OCI-LY1 (cell line): ENCODE data around the gene NOA1.

Experiments used
- H2AFZ ChIP-seq: fragments of 200-600 bp; sonication (generic), shearing (Covaris generic); 2 replicates; pipeline ENCODE4 v1.6.0; 2014; ENCODE audit warnings: antibody characterized with exemption, mild to moderate bottlenecking, low read length
- H3F3A ChIP-seq: fragments of 200-600 bp; sonication (generic), shearing (Covaris generic); 2 replicates; pipeline ENCODE4 v1.6.0; 2014; ENCODE audit warnings: mild to moderate bottlenecking, antibody characterized with exemption, low read length, moderate library complexity; ENCODE audit not compliant: insufficient read depth
- H3K27ac ChIP-seq: fragments of 200-600 bp; sonication (generic); 2 replicates; pipeline ENCODE4 v1.5.1; 2014; ENCODE audit warnings: low read length, mixed run types, mild to moderate bottlenecking, low read depth; ENCODE audit not compliant: poor library complexity, severe bottlenecking
- H3K27me3 ChIP-seq: fragments of 200-600 bp; sonication (generic); 2 replicates; pipeline ENCODE4 v1.6.0; 2014; ENCODE audit warnings: antibody characterized with exemption, mild to moderate bottlenecking, low read length, moderate library complexity; ENCODE audit not compliant: insufficient read depth
- H3K36me3 ChIP-seq: fragments of 200-600 bp; sonication (generic); 2 replicates; pipeline ENCODE4 v1.6.1; 2014; ENCODE audit warnings: mild to moderate bottlenecking, antibody characterized with exemption, low read length, moderate library complexity, mixed read lengths; ENCODE audit not compliant: insufficient read depth
- H3K4me1 ChIP-seq: fragments of 200-600 bp; sonication (generic); 2 replicates; pipeline ENCODE4 v1.5.1; 2014; ENCODE audit warnings: mild to moderate bottlenecking, low read length, moderate library complexity; ENCODE audit not compliant: insufficient read depth, severe bottlenecking
- H3K4me2 ChIP-seq: fragments of 200-600 bp; sonication (generic), shearing (Covaris generic); 2 replicates; pipeline ENCODE4 v1.6.1; 2014; ENCODE audit warnings: low read length
- H3K4me3 ChIP-seq: fragments of 200-600 bp; sonication (generic); 2 replicates; pipeline ENCODE4 v1.5.1; 2014; ENCODE audit warnings: low read length, low read depth, mild to moderate bottlenecking, mixed read lengths; ENCODE audit not compliant: poor library complexity, severe bottlenecking
- H3K79me2 ChIP-seq: fragments of 200-600 bp; shearing (Covaris generic); 2 replicates; pipeline ENCODE4 v1.6.1; 2016; ENCODE audit warnings: mixed run types, low read length, mixed read lengths; ENCODE audit not compliant: insufficient read depth
- H3K9ac ChIP-seq: fragments of 200-600 bp; sonication (generic), shearing (Covaris generic); 2 replicates; pipeline ENCODE4 v1.6.1; 2014; ENCODE audit warnings: mild to moderate bottlenecking, low read length, mixed read lengths
- H3K9me2 ChIP-seq: fragments of 200-600 bp; sonication (generic), shearing (Covaris generic); 2 replicates; pipeline ENCODE4 v1.6.1; 2014; ENCODE audit warnings: low read depth, mild to moderate bottlenecking, low read length, mixed read lengths
- H3K9me3 ChIP-seq: fragments of 200-600 bp; shearing (Covaris generic); 2 replicates; pipeline ENCODE4 v1.6.1; 2014; ENCODE audit warnings: low read length, mixed read lengths
- H4K20me1 ChIP-seq: fragments of 200-600 bp; sonication (generic), shearing (Covaris generic); 2 replicates; pipeline ENCODE4 v1.6.0; 2016; ENCODE audit warnings: mild to moderate bottlenecking, low read length; ENCODE audit not compliant: insufficient read depth
- EZH2 ChIP-seq: fragments of 200-600 bp; sonication (generic), shearing (Covaris generic); IDR thresholded peaks from 2 replicates; pipeline ENCODE4 v1.8.0; 2017; ENCODE audit warnings: borderline replicate concordance, mixed run types, mild to moderate bottlenecking, antibody characterized with exemption, low read length, moderate library complexity, mixed read lengths
- TF ChIP-seq, protein P1 (sequence below): fragments of 200-600 bp; sonication (generic), shearing (Covaris generic); IDR thresholded peaks from 2 replicates; pipeline ENCODE4 v1.5.1; 2017; ENCODE audit warnings: mild to moderate bottlenecking, antibody characterized with exemption, low read length, moderate library complexity, mixed read lengths

Gene NOA1

DNA sequence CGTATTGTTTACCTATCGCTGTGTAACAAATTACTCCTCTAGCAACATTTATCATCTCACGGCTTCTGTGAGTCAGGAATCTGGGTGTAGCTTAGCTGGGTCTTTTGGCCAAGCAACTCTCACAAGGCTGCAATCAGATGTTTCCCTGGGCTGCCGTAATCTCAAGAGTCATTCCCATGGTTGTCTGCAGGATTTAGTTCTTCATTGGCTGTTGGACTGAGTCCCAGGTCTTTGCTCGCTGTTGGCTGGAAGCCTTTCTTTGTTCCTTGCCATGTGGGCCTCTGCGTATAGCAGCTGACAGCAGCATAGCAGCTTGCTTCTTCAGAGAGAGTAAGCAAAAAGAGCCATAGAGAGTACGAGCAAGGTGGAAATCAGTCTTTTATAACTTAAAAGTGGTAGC lies 18.1 kb upstream of the NOA1 start:
- H3K9ac ChIP-seq = no peak overlapping the region
- peaks cover 92% of the 10 kb centered on the region for H3K36me3 ChIP-seq
- H3K27ac ChIP-seq = no peak overlapping the region
- H3K79me2 ChIP-seq = peaks cover 8% of the 10 kb centered on the region; the same call in 1 of the 2 replicates
- H3F3A ChIP-seq = no peaks in the 10 kb centered on the region
- TF ChIP-seq, protein P1, sequence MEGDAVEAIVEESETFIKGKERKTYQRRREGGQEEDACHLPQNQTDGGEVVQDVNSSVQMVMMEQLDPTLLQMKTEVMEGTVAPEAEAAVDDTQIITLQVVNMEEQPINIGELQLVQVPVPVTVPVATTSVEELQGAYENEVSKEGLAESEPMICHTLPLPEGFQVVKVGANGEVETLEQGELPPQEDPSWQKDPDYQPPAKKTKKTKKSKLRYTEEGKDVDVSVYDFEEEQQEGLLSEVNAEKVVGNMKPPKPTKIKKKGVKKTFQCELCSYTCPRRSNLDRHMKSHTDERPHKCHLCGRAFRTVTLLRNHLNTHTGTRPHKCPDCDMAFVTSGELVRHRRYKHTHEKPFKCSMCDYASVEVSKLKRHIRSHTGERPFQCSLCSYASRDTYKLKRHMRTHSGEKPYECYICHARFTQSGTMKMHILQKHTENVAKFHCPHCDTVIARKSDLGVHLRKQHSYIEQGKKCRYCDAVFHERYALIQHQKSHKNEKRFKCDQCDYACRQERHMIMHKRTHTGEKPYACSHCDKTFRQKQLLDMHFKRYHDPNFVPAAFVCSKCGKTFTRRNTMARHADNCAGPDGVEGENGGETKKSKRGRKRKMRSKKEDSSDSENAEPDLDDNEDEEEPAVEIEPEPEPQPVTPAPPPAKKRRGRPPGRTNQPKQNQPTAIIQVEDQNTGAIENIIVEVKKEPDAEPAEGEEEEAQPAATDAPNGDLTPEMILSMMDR = no peak
- TF ChIP-seq EZH2 = no peak
- no peaks in the 10 kb centered on the region for H3K9me2 ChIP-seq
- no peak overlapping the region for H3K4me2 ChIP-seq
- H3K27me3 ChIP-seq = no peaks in the 10 kb centered on the region
- H4K20me1 ChIP-seq = no peaks in the 10 kb centered on the region
- no peaks in the 10 kb centered on the region for H3K9me3 ChIP-seq
- H3K4me3 ChIP-seq = no peak overlapping the region
- H3K4me1 ChIP-seq = no peaks in the 10 kb centered on the region
- no peak overlapping the region for H2AFZ ChIP-seq

GRCh38 chr4:56990109-56990905 lies 12.9 kb upstream of the NOA1 start:
- Histone ChIP-seq H3K27ac (no peak overlapping the region), H3K36me3 (peaks cover 96% of the 10 kb centered on the region), H4K20me1 (peaks cover 3% of the 10 kb centered on the region; the same call in 1 of the 2 replicates)

DNA sequence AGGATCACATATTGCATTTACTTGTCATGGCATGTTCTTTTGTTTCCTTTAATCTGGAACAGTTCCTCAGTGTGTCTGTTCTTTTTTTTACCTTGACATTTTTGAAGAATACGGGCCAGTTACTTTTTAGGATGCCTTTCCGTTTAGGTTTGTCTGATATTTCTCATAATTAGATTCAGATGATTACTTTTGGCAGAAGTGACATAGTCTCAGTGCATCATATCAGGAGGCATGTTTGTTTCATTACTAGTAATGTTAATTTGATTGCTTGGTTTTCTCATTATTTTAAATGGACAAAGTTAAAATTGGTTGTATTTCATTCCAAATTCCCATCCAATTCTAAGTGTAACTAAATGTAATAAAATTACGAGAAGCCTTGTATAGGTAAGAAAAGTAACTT lies 9.5 kb upstream of the NOA1 start:
- Histone ChIP-seq H3K4me2 (no peak overlapping the region), H3K4me1 (peaks cover 5% of the 10 kb centered on the region), H3K4me3 (no peak overlapping the region), H3K79me2 (peaks cover 73% of the 10 kb centered on the region), H3K9me2 (no peaks in the 10 kb centered on the region), H2AFZ (no peak overlapping the region), H4K20me1 (peaks cover 3% of the 10 kb centered on the region; the same call in 1 of the 2 replicates), H3F3A (no peaks in the 10 kb centered on the region), H3K36me3 (peaks cover 85% of the 10 kb centered on the region), H3K9ac (no peak overlapping the region), H3K27me3 (no peaks in the 10 kb centered on the region), H3K9me3 (no peaks in the 10 kb centered on the region), H3K27ac (no peak overlapping the region)
- no peak for TF ChIP-seq EZH2
- TF ChIP-seq, protein P1 = no peak

More at GRCh38 chr4:56990109-56990905, 12.9 kb upstream of the NOA1 start:
- no peaks in the 10 kb centered on the region for H3K4me1 ChIP-seq
- H3K79me2 ChIP-seq = peaks cover 39% of the 10 kb centered on the region
- H3K27me3 ChIP-seq = no peaks in the 10 kb centered on the region
- no peak overlapping the region for H3K9ac ChIP-seq
- no peak overlapping the region for H3K4me3 ChIP-seq
- no peaks in the 10 kb centered on the region for H3K9me3 ChIP-seq
- no peak overlapping the region for H3K4me2 ChIP-seq
- TF ChIP-seq, protein P1 = no peak
- TF ChIP-seq EZH2 = no peak
- H2AFZ ChIP-seq = no peak overlapping the region
- no peaks in the 10 kb centered on the region for H3F3A ChIP-seq
- H3K9me2 ChIP-seq = no peaks in the 10 kb centered on the region
